Hindlimb muscle (tissue), 1 donor: ENCODE measurements around the gene BCAS3. TPM values are rescaled to one million over a fixed set of nuclear protein-coding genes. Genes with fewer than 3 reads are reported as not detected.
A peak's percentile ranks its signal among the peaks of the same experiment; 100 is the strongest.
"Not testable (repeated sequence)": the region's sequence is repeated elsewhere in the genome, so short reads cannot be mapped to it uniquely, and the experiment has no call there.

Source experiments
- DNase-seq: peaks from one replicate; pipeline ENCODE4 v3.0.0-alpha.2; 2013
- polyA plus RNA-seq: library from polyadenylated mRNA; unstranded; fragments of 120-200 nt; gene quantifications from one replicate; pipeline ENCODE4 v1.2.1, GENCODE V29; 2013; ENCODE audit not compliant: insufficient read length

BCAS3 gene
- 9.2 TPM for polyA plus RNA-seq

GRCh38 chr17:60677308-60678117 is at the start of gene BCAS3:
TSS of gene BCAS3 (plus strand) at chr17:60677851.
- DNase-seq: peak; percentile 96

GRCh38 chr17:60628252-60628889 is 49.3 kb upstream of the BCAS3 start:
- no peak for DNase-seq

- no peak for DNase-seq
Measured at GRCh38 chr17:60629120-60629519, 48.5 kb upstream of the BCAS3 start.

GRCh38 chr17:60630352-60630751 is 47.3 kb upstream of the BCAS3 start:
- peak; percentile 24 for DNase-seq

GRCh38 chr17:60631119-60631518 is 46.5 kb upstream of the BCAS3 start:
- no peak for DNase-seq

GRCh38 chr17:60637683-60638082 is 40.0 kb upstream of the BCAS3 start:
- no peak for DNase-seq

GRCh38 chr17:60639019-60639330 is 38.7 kb upstream of the BCAS3 start:
- DNase-seq: no peak

GRCh38 chr17:60640503-60640902 is 37.1 kb upstream of the BCAS3 start:
- DNase-seq: no peak

- no peak for DNase-seq
Measured at GRCh38 chr17:60641126-60641525, 36.5 kb upstream of the BCAS3 start.

GRCh38 chr17:60641810-60642220 is 35.8 kb upstream of the BCAS3 start:
- DNase-seq: peak; percentile 59

- DNase-seq: no peak
Measured at GRCh38 chr17:60645918-60646523, 31.6 kb upstream of the BCAS3 start.

- DNase-seq: no peak
Measured at GRCh38 chr17:60646701-60647100, 30.9 kb upstream of the BCAS3 start.

GRCh38 chr17:60647705-60648104 is 29.9 kb upstream of the BCAS3 start:
- no peak for DNase-seq

- no peak for DNase-seq
Measured at GRCh38 chr17:60652454-60653247, 25.0 kb upstream of the BCAS3 start.

GRCh38 chr17:60653569-60653968 is 24.1 kb upstream of the BCAS3 start:
- DNase-seq: no peak

- no peak for DNase-seq
Measured at GRCh38 chr17:60656499-60656898, 21.2 kb upstream of the BCAS3 start.

- no peak for DNase-seq
Measured at GRCh38 chr17:60659156-60659555, 18.5 kb upstream of the BCAS3 start.

GRCh38 chr17:60661489-60661888 is 16.2 kb upstream of the BCAS3 start:
- no peak for DNase-seq

GRCh38 chr17:60664022-60664421 is 13.6 kb upstream of the BCAS3 start:
- DNase-seq: no peak

- no peak for DNase-seq
Measured at GRCh38 chr17:60665602-60666001, 12.0 kb upstream of the BCAS3 start.

GRCh38 chr17:60668741-60669140 is 8.9 kb upstream of the BCAS3 start:
- not testable (repeated sequence) for DNase-seq

GRCh38 chr17:60671482-60671881 is 6.2 kb upstream of the BCAS3 start:
- DNase-seq: no peak

- DNase-seq: not testable (repeated sequence)
Measured at GRCh38 chr17:60674637-60675036, 3.0 kb upstream of the BCAS3 start.
